H1 (cell line): Measurements from ENCODE around the gene CX3CL1. TPM values are rescaled to one million over a fixed set of nuclear protein-coding genes. Genes with fewer than 3 reads are reported as not detected.

Experiments
- CTCF ChIA-PET: fragments of 300-600 bp; sonication (Branson Sonifier 250); formaldehyde crosslinking; loops from one replicate; lab custom pipeline; 2021; ENCODE audit not compliant: partially characterized antibody; lab: Charles Lee
- POLR2A ChIA-PET: fragments of 300-600 bp; sonication (Branson Sonifier 250); formaldehyde crosslinking; loops from one replicate; lab custom pipeline; 2021; ENCODE audit warnings: inconsistent platforms; ENCODE audit not compliant: partially characterized antibody; lab: Charles Lee
- DNase-seq, 2 experiments: peaks; one replicate each; pipeline versions ENCODE4 v3.0.0 to v3.0.0-alpha.2; 2010 to 2022; ENCODE audit warnings: low spot score in 2 of 2, low read depth in 1 of 2, mixed read lengths in 1 of 2
- FAIRE-seq: peaks from 2 replicates; lab custom pipeline; 2011; peaks lifted over from hg19 to GRCh38; lab: Jason Lieb, UNC
- H2AFZ ChIP-seq: 2 replicates; pipeline ENCODE4 v1.8.1; 2012; ENCODE audit warnings: low read length, inconsistent platforms
- H2AK5ac ChIP-seq: 2 replicates; pipeline ENCODE4 v1.6.1; 2013; ENCODE audit warnings: low read depth, low read length
- H2BK120ac ChIP-seq: replicated peaks from 2 replicates; pipeline ENCODE3; 2013; ENCODE audit warnings: low read depth, low read length, inconsistent platforms
- H2BK12ac ChIP-seq: 2 replicates; pipeline ENCODE4 v1.6.1; 2013; ENCODE audit warnings: low read depth, low read length
- H2BK15ac ChIP-seq: 2 replicates; pipeline ENCODE4 v1.6.1; 2013; ENCODE audit warnings: low read length
- H2BK20ac ChIP-seq: 2 replicates; pipeline ENCODE4 v1.6.1; 2013; ENCODE audit warnings: low read length
- H2BK5ac ChIP-seq: 2 replicates; pipeline ENCODE4 v1.6.1; 2013; ENCODE audit warnings: low read depth, low read length
- H3K14ac ChIP-seq: 2 replicates; pipeline ENCODE4 v1.6.1; 2013; ENCODE audit warnings: inconsistent platforms; ENCODE audit not compliant: insufficient read length
- H3K18ac ChIP-seq: 2 replicates; pipeline ENCODE4 v1.6.1; 2013; ENCODE audit warnings: low read length; ENCODE audit errors: extremely low read depth
- H3K23ac ChIP-seq: 2 replicates; pipeline ENCODE4 v1.6.1; 2013; ENCODE audit warnings: inconsistent platforms; ENCODE audit not compliant: insufficient read length
- H3K23me2 ChIP-seq: 2 replicates; pipeline ENCODE4 v1.6.1; 2013; ENCODE audit warnings: low read depth, low read length
- H3K27ac ChIP-seq: 2 replicates; pipeline ENCODE4 v1.6.1; 2011; ENCODE audit warnings: low read depth, low read length, inconsistent platforms
- H3K27me3 ChIP-seq, 4 experiments: replicated peaks in 1 of 4; 1 replicate in 1 of 4; 2 replicates in 3 of 4; pipeline versions ENCODE4 v1.6.1 to v1.8.1; 2011 to 2013; ENCODE audit warnings: low read length in 3 of 4, mild to moderate bottlenecking in 3 of 4, inconsistent platforms in 2 of 4, mixed read lengths in 2 of 4, moderate library complexity in 1 of 4; ENCODE audit not compliant: control insufficient read depth in 3 of 4, insufficient read depth in 3 of 4; ENCODE audit errors: extremely low read depth in 1 of 4
- H3K36me3 ChIP-seq, 4 experiments: 2 replicates each; pipeline versions ENCODE4 v1.6.1 to v1.8.1; 2011 to 2013; ENCODE audit warnings: mild to moderate bottlenecking in 4 of 4, low read length in 3 of 4, moderate library complexity in 2 of 4, control low read depth in 1 of 4, inconsistent platforms in 1 of 4; ENCODE audit not compliant: insufficient read depth in 4 of 4, control insufficient read depth in 2 of 4
- H3K4ac ChIP-seq: replicated peaks from 2 replicates; pipeline ENCODE3; 2013; ENCODE audit warnings: low read length, low read depth, mixed read lengths, inconsistent platforms; ENCODE audit not compliant: insufficient read length
- H3K4me1 ChIP-seq, 4 experiments: replicated peaks in 1 of 4; 1 replicate in 1 of 4; 2 replicates in 3 of 4; pipeline versions ENCODE4 v1.6.1 to v1.8.1; 2011 to 2013; ENCODE audit warnings: low read length in 3 of 4, inconsistent platforms in 2 of 4, mixed read lengths in 1 of 4; ENCODE audit not compliant: insufficient read depth in 4 of 4, control insufficient read depth in 3 of 4
- H3K4me2 ChIP-seq, 2 experiments: 2 replicates each; pipeline versions ENCODE4 v1.6.1 to v1.8.1; 2011 to 2013; ENCODE audit warnings: low read depth in 2 of 2, low read length in 2 of 2, control low read depth in 1 of 2, inconsistent platforms in 1 of 2, mild to moderate bottlenecking in 1 of 2; ENCODE audit not compliant: insufficient read depth in 1 of 2
- H3K4me3 ChIP-seq, 4 experiments: fragments of 200-600, 300-600 bp in 1 of 4; sonication (generic), shearing (Covaris generic), sonication (Bioruptor Twin) in 1 of 4; 2 replicates each; pipeline versions ENCODE4 v1.5.1 to v1.8.1; 2011 to 2016; ENCODE audit warnings: low read length in 4 of 4, low read depth in 3 of 4, control low read depth in 2 of 4, inconsistent platforms in 2 of 4, mild to moderate bottlenecking in 2 of 4, mixed read lengths in 1 of 4, moderate library complexity in 1 of 4; ENCODE audit not compliant: insufficient read depth in 2 of 4; ENCODE audit errors: extremely low read depth in 1 of 4
- H3K56ac ChIP-seq: replicated peaks from 2 replicates; pipeline ENCODE3; 2013; ENCODE audit warnings: low read depth, mild to moderate bottlenecking, mixed read lengths, low read length, inconsistent platforms; ENCODE audit not compliant: insufficient read length
- H3K79me1 ChIP-seq: 2 replicates; pipeline ENCODE4 v1.6.1; 2013; ENCODE audit warnings: low read depth, low read length, control low read depth
- H3K79me2 ChIP-seq, 2 experiments: 2 replicates each; pipeline versions ENCODE4 v1.6.1 to v1.8.1; 2012 to 2013; ENCODE audit warnings: low read length in 2 of 2, mild to moderate bottlenecking in 2 of 2, inconsistent platforms in 1 of 2; ENCODE audit not compliant: insufficient read depth in 2 of 2, control insufficient read depth in 1 of 2
- H3K9ac ChIP-seq, 4 experiments: replicated peaks in 1 of 4; 1 replicate in 1 of 4; 2 replicates in 3 of 4; pipeline versions ENCODE4 v1.6.1 to v1.8.1; 2011 to 2013; ENCODE audit warnings: low read depth in 3 of 4, low read length in 3 of 4, control low read depth in 2 of 4, mild to moderate bottlenecking in 2 of 4, moderate library complexity in 2 of 4, inconsistent platforms in 1 of 4; ENCODE audit errors: extremely low read depth in 1 of 4
- H3K9me3 ChIP-seq, 2 experiments: 2 replicates each; pipeline versions ENCODE4 v1.6.1 to v1.8.1; 2012 to 2013; ENCODE audit warnings: mild to moderate bottlenecking in 2 of 2, moderate library complexity in 2 of 2, control low read depth in 1 of 2, inconsistent platforms in 1 of 2, low read depth in 1 of 2, low read length in 1 of 2, mixed read lengths in 1 of 2; ENCODE audit not compliant: insufficient read depth in 2 of 2
- H4K20me1 ChIP-seq, 2 experiments: replicated peaks in 1 of 2; 2 replicates each; pipeline versions ENCODE3 to v1.8.1; 2011 to 2013; ENCODE audit warnings: inconsistent platforms in 2 of 2, low read length in 2 of 2, mild to moderate bottlenecking in 1 of 2; ENCODE audit not compliant: insufficient read depth in 2 of 2, control insufficient read depth in 1 of 2
- H4K5ac ChIP-seq: 2 replicates; pipeline ENCODE4 v1.6.1; 2013; ENCODE audit warnings: low read length, low read depth, mixed read lengths, inconsistent platforms; ENCODE audit not compliant: insufficient read length
- H4K8ac ChIP-seq: 2 replicates; pipeline ENCODE4 v1.8.0; 2013; ENCODE audit warnings: mild to moderate bottlenecking, moderate library complexity, low read length, inconsistent platforms; ENCODE audit not compliant: insufficient read depth; ENCODE audit errors: extremely low read depth
- H4K91ac ChIP-seq: replicated peaks from 2 replicates; pipeline ENCODE3; 2013; ENCODE audit warnings: low read length, mixed read lengths, inconsistent platforms; ENCODE audit not compliant: insufficient read length
- CBX8 ChIP-seq: fragments of 300-800, 300-1000 bp; sonication (generic); IDR thresholded peaks from 2 replicates; pipeline ENCODE4 v1.7.1; 2016; ENCODE audit warnings: low read depth, low read length, borderline replicate concordance
- EGR1 ChIP-seq: IDR thresholded peaks from 2 replicates; pipeline ENCODE4 v1.6.1; 2011; ENCODE audit warnings: low read depth, low read length, borderline replicate concordance
- WGBS, 2 experiments: shearing (Covaris generic) in 1 of 2; methylation state at CpG; one replicate each; pipeline versions ENCODE4 v1.1.6 to v1.1.7; 2013 to 2015; ENCODE audit warnings: low lambda C conversion rate in 2 of 2, mixed read lengths in 2 of 2, inconsistent platforms in 1 of 2, low coverage in 1 of 2, missing lambda C conversion rate in 1 of 2; ENCODE audit not compliant: insufficient replicate concordance in 2 of 2, insufficient coverage in 1 of 2, insufficient read length in 1 of 2; ENCODE audit errors: extremely low coverage in 1 of 2, missing lambda C conversion rate in 1 of 2; 5-methylcytosine and 5-hydroxymethylcytosine counted together
- polyA plus RNA-seq, 7 experiments: library from polyadenylated mRNA; depleted of rRNA in 3 of 7; stranded (reverse) in 5 of 7; unstranded in 2 of 7; fragments of >200 nt in 5 of 7; fragments of 200-250 nt in 2 of 7; gene quantifications; 1 replicate in 5 of 7; 2 replicates in 1 of 7; 4 replicates in 1 of 7; pipeline versions ENCODE4 v1.2.1 to v1.2.3, GENCODE V29; 2011 to 2013; ENCODE audit warnings: missing spikeins in 2 of 7, mixed read lengths in 2 of 7
- total RNA-seq: library from RNA; stranded (reverse); fragmentation: NEBNext Ultra II Directional; extraction: Animal tissue kit (Norgen Biotek cat#: 25700); gene quantifications from 2 replicates; pipeline ENCODE4 v1.2.1, GENCODE V29; 2021
- TF ChIP-seq, protein P1 (sequence below): IDR thresholded peaks from 2 replicates; pipeline ENCODE4 v1.6.1; 2012; ENCODE audit warnings: inconsistent platforms

CX3CL1 gene
- total and polyA plus RNA-seq, 2 of the 8 experiments (the other 6 are each of a cell fraction or from before 2014, with no cell fraction given) = 1.4 to 3.0 TPM

DNA sequence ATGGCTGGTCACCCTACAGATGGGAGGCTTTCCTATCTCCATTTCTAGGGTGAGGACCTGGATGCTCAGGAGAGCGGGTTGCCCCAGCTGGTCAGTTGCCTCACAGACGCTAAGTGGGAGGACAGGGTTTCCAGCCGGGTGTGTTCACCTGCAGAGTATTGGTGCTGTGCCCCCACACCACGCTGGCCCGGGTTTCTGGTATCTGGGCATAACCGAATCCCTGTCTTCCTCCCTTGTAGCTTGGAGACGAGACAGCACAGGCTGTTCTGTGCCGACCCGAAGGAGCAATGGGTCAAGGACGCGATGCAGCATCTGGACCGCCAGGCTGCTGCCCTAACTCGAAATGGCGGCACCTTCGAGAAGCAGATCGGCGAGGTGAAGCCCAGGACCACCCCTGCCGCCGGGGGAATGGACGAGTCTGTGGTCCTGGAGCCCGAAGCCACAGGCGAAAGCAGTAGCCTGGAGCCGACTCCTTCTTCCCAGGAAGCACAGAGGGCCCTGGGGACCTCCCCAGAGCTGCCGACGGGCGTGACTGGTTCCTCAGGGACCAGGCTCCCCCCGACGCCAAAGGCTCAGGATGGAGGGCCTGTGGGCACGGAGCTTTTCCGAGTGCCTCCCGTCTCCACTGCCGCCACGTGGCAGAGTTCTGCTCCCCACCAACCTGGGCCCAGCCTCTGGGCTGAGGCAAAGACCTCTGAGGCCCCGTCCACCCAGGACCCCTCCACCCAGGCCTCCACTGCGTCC, 9.7 kb downstream of the CX3CL1 start:
- Histone ChIP-seq H3K36me3 (no peaks in the 10 kb centered on the region), H3K27ac (no peak overlapping the region)

More for the DNA sequence above, 9.7 kb downstream of the CX3CL1 start:
- ChIA-PET CTCF (interaction anchor here (0.8 to 3.7 kb wide), 6 partner anchors 9 to 65 kb away, joined by 3 to 32 read pairs (median 3); no protein-coding TSS in a partner anchor), POLR2A (interaction anchor here (0.6 to 1.2 kb wide), 2 partner anchors 35 to 90 kb away, joined by 3 read pairs; no protein-coding TSS in a partner anchor)
- FAIRE-seq (no peak), DNase-seq (no peak)
- Histone ChIP-seq H2BK15ac (no peak overlapping the region), H2BK120ac (no peak overlapping the region), H3K56ac (no peak overlapping the region), H3K79me1 (no peaks in the 10 kb centered on the region), H2BK20ac (no peak overlapping the region), H4K91ac (no peak overlapping the region), H2BK12ac (no peak overlapping the region), H4K5ac (no peak overlapping the region), H4K20me1 (no peaks in the 10 kb centered on the region), H3K79me2 (no peaks in the 10 kb centered on the region), H3K4ac (no peak overlapping the region), H3K4me2 (no peak overlapping the region), H3K23ac (no peak overlapping the region), H3K18ac (no peak overlapping the region), H3K4me1 (peaks cover 0 to 2% (median 1%) of the 10 kb centered on the region in 4 experiments; a peak in 1 of 7 replicates), H3K14ac (no peak overlapping the region), H2AFZ (no peak overlapping the region), H3K9ac (no peak overlapping the region), H3K27me3 (no peaks in the 10 kb centered on the region), H3K23me2 (no peaks in the 10 kb centered on the region), H2BK5ac (no peak overlapping the region), H4K8ac (no peak overlapping the region), H2AK5ac (no peak overlapping the region), H3K9me3 (no peaks in the 10 kb centered on the region), H3K4me3 (no peak overlapping the region)
- WGBS, 2 experiments = 95% methylated on average over 22 of the region's 35 CpGs; no CpG with 5 or more reads in 1 of the 2 experiments
- TF ChIP-seq EGR1 (no peak), CBX8 (no peak)
- TF ChIP-seq, protein P1, sequence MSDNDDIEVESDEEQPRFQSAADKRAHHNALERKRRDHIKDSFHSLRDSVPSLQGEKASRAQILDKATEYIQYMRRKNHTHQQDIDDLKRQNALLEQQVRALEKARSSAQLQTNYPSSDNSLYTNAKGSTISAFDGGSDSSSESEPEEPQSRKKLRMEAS = no peak
